Measurements from ENCODE around the gene PTGES3.

Gene PTGES3

DNA sequence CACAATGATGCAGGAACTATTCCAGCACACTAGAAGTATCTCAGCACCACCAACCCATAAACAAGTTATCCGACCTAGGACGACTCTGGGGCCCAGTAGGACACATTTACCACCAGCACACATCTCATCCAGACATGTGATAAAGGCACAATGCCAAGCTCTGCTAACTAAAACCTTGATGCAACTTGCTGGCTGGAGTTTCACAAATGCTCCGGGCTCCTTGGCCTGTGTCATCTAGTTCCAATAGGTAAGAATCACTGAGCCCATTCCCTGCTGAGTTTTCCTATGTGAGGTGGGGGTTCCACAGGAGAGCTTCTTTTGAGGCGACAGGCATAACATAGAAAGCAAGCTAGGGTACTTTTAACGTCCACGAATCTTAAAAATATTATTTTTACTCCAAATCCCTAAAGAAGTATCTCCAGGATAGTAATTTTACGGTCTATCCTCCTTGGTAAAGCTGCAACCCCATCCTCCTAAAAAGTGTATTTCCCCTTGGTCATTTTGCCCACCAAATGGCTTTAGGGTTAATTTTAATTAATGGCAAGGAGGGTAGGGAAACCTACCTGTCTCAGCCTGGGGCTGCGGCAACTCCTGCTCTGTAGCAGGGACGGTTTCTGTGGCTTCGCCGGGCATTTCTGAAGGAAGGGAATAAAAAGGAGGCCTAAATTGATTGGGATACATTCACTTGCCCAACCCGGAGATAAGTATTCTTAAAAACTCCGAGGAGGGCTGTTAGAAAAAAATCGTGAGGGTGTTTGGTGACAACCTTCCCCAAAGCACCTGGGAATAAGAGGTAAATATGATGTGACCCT is 36.0 kb upstream of the PTGES3 start:
- no peak for TF ChIP-seq CTCF (IDR thresholded peaks at IDR 0.05; ENCODE audit: control extremely low read depth, extremely low read depth, low read depth, missing control alignments)
- ChIA-PET CTCF (interaction anchor here (0.9 to 1.5 kb wide), 3 partner anchors 10 to 87 kb away, joined by 3 read pairs; no protein-coding TSS in a partner anchor), POLR2A (interaction anchor here (0.8 to 1.0 kb wide), 2 partner anchors 79 to 95 kb away, joined by 3 read pairs; no protein-coding TSS in a partner anchor)
- no peak for DNase-seq (ENCODE audit: extremely low spot score)

GRCh38 chr12:56723352-56723751 is 35.3 kb upstream of the PTGES3 start:
- CTCF ChIA-PET = interaction anchor here (0.9 to 1.5 kb wide), 3 partner anchors 9 to 87 kb away, joined by 3 read pairs; no protein-coding TSS in a partner anchor
- TF ChIP-seq CTCF (IDR thresholded peaks at IDR 0.05; ENCODE audit: control extremely low read depth, extremely low read depth, low read depth, missing control alignments) = no peak
- POLR2A ChIA-PET = interaction anchor here (0.8 to 1.0 kb wide), 2 partner anchors 78 to 95 kb away, joined by 3 read pairs; no protein-coding TSS in a partner anchor
- no peak for DNase-seq (ENCODE audit: extremely low spot score)

- ChIA-PET CTCF (interaction anchor here (0.9 to 1.1 kb wide), 2 partner anchors 15 to 86 kb away, joined by 3 read pairs; no protein-coding TSS in a partner anchor), POLR2A (interaction anchor here (0.8 kb wide), 1 partner anchor 77 kb away, joined by 3 read pairs; no protein-coding TSS in a partner anchor)
- no peak for DNase-seq (ENCODE audit: extremely low spot score)
- no peak for TF ChIP-seq CTCF (IDR thresholded peaks at IDR 0.05; ENCODE audit: control extremely low read depth, extremely low read depth, low read depth, missing control alignments)
Measured at GRCh38 chr12:56722832-56723231, 34.7 kb upstream of the PTGES3 start.

GRCh38 chr12:56721721-56722120 is 33.6 kb upstream of the PTGES3 start:
- no peak for DNase-seq (ENCODE audit: extremely low spot score)
- ChIA-PET POLR2A (interaction anchor here (0.8 kb wide), 1 partner anchor 34 kb away, joined by 3 read pairs; the partner anchor contains the start of gene PTGES3), CTCF (interaction anchor here (0.6 to 1.5 kb wide), 2 partner anchors 18 to 362 kb away, joined by 3 read pairs; partner anchors contain the start of gene STAT2)
- TF ChIP-seq CTCF (IDR thresholded peaks at IDR 0.05; ENCODE audit: control extremely low read depth, extremely low read depth, low read depth, missing control alignments) = no peak

GRCh38 chr12:56721216-56721615 is 33.1 kb upstream of the PTGES3 start:
- no peak for TF ChIP-seq CTCF (IDR thresholded peaks at IDR 0.05; ENCODE audit: control extremely low read depth, extremely low read depth, low read depth, missing control alignments)
- ChIA-PET POLR2A (interaction anchor here (5.1 kb wide), 1 partner anchor 34 kb away, joined by 29 read pairs; the partner anchor contains the start of gene PTGES3), CTCF (interaction anchor here (1.5 kb wide), 1 partner anchor 19 kb away, joined by 3 read pairs; no protein-coding TSS in a partner anchor)
- DNase-seq (ENCODE audit: extremely low spot score) = no peak

- ChIA-PET POLR2A (interaction anchor here (5.1 kb wide), 1 partner anchor 33 kb away, joined by 29 read pairs; the partner anchor contains the start of gene PTGES3), CTCF (interaction anchor here (1.5 kb wide), 1 partner anchor 19 kb away, joined by 3 read pairs; no protein-coding TSS in a partner anchor)
- no peak for DNase-seq (ENCODE audit: extremely low spot score)
- no peak for TF ChIP-seq CTCF (IDR thresholded peaks at IDR 0.05; ENCODE audit: control extremely low read depth, extremely low read depth, low read depth, missing control alignments)
Measured at GRCh38 chr12:56720731-56721151, 32.7 kb upstream of the PTGES3 start.
